NB4 (cell line): Measurements from ENCODE around the gene ZNF516.

Experiments used
- POLR2A ChIP-seq: IDR thresholded peaks from 2 replicates; pipeline ENCODE4 v1.6.1; 2011; ENCODE audit warnings: mild to moderate bottlenecking; ENCODE audit not compliant: insufficient read length; ENCODE audit errors: extremely low read depth
- TF ChIP-seq, protein P1 (sequence below): IDR thresholded peaks from one replicate; pipeline ENCODE4 v1.5.1; 2012; ENCODE audit warnings: low read depth, low read length

DNA sequence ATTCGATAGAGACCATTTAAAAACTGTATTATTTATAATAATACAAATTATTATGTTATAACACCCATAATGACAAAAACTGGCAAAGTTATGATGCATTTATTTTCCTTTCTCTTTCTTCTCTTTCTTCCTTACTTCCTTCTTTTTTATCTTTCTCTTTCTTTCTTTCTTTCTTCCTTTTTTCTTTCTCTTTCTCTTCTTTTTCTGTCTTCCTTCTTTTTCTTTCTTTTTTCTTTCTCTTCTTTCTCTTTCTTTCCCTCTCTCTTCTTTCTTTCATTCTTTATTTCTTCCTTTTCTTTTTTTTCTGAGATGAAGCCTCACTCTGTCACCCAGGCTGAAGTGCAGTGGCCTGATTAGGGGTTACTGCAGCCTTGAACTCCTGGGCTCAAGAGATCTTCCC, 27.5 kb upstream of the ZNF516 start:
- TF ChIP-seq, protein P1, sequence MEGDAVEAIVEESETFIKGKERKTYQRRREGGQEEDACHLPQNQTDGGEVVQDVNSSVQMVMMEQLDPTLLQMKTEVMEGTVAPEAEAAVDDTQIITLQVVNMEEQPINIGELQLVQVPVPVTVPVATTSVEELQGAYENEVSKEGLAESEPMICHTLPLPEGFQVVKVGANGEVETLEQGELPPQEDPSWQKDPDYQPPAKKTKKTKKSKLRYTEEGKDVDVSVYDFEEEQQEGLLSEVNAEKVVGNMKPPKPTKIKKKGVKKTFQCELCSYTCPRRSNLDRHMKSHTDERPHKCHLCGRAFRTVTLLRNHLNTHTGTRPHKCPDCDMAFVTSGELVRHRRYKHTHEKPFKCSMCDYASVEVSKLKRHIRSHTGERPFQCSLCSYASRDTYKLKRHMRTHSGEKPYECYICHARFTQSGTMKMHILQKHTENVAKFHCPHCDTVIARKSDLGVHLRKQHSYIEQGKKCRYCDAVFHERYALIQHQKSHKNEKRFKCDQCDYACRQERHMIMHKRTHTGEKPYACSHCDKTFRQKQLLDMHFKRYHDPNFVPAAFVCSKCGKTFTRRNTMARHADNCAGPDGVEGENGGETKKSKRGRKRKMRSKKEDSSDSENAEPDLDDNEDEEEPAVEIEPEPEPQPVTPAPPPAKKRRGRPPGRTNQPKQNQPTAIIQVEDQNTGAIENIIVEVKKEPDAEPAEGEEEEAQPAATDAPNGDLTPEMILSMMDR: no peak
- no peak for TF ChIP-seq POLR2A
